ENCODE measurements around the gene RIPK1.
A peak's percentile ranks its signal among the peaks of the same experiment; 100 is the strongest.

Gene RIPK1

DNA sequence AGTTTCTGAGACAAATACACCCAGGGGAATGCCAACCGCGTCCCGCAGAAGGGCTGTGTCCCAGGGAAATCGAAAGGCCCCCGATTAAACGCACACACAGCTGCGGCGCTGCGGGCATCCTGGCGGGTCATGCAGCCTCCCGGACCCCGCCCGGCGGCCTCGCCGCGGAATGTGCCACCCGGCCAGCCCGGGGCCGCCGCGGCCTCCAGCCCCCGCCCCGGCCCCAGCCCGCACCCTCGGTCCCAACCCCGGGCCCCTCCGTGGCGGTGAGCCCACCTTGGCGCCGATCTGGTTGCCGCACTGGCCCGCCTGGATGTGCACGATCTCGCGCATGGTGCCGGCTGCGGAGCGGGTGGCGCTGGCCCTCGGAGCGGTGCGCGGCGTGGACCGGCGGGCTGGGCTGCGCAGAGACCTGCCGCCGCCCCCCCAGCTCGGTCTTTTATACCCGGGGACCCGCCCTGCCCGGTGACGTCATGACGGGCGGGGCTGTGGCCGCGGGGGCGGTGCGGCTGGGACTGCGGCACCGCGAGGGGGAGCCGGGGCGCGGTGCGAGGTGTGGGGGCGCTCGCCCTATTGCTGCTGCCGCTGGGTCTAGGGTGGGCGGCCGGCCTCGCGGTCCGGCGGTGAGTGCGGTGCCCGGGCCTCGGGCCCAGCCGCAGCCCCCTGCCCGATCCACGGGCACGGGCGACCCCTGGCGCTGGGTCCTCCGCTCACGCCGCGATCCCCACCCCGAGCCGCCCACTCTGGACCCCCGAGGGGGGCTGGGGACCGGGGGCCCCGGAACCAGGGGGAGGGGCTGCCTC, 89.0 kb downstream of the RIPK1 start, which contains the start of gene TUBB2A:
Gene TUBB2A, minus strand, starts transcription at position 414 of the 803 bp plus-strand sequence. Its CDS starts 81 bp downstream, at position 333.
- peaks cover 37% of the 10 kb centered on the region for H3F3A ChIP-seq (ENCODE audit: insufficient read depth)
- H3K4me2 ChIP-seq (ENCODE audit: low read depth, low read length, poor library complexity, severe bottlenecking) = peak within 1 kb of the TSS; percentile 88
- H3K36me3 ChIP-seq (ENCODE audit: low read length) = peaks cover 6% of the 10 kb centered on the region; the same call in 1 of the 2 replicates
- H3K27ac ChIP-seq (ENCODE audit: low read depth, low read length) = no peak within 1 kb of the TSS
- H3K9me3 ChIP-seq (ENCODE audit: insufficient read depth, low read length) = no peaks in the 10 kb centered on the region
- H4K20me1 ChIP-seq (ENCODE audit: low read depth, low read length) = no peaks in the 10 kb centered on the region
- H2AFZ ChIP-seq (ENCODE audit: low read depth, low read length, severe bottlenecking) = peak within 1 kb of the TSS; percentile 97
- no peak for TF ChIP-seq EZH2phosphoT487 (conservative IDR thresholded peaks at IDR 0.05; ENCODE audit: low read length)
- TF ChIP-seq, protein P1, sequence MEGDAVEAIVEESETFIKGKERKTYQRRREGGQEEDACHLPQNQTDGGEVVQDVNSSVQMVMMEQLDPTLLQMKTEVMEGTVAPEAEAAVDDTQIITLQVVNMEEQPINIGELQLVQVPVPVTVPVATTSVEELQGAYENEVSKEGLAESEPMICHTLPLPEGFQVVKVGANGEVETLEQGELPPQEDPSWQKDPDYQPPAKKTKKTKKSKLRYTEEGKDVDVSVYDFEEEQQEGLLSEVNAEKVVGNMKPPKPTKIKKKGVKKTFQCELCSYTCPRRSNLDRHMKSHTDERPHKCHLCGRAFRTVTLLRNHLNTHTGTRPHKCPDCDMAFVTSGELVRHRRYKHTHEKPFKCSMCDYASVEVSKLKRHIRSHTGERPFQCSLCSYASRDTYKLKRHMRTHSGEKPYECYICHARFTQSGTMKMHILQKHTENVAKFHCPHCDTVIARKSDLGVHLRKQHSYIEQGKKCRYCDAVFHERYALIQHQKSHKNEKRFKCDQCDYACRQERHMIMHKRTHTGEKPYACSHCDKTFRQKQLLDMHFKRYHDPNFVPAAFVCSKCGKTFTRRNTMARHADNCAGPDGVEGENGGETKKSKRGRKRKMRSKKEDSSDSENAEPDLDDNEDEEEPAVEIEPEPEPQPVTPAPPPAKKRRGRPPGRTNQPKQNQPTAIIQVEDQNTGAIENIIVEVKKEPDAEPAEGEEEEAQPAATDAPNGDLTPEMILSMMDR (IDR thresholded peaks at IDR 0.05; ENCODE audit: insufficient read depth, low read length, poor library complexity, severe bottlenecking) = peak; percentile 81
- no peaks in the 10 kb centered on the region for H3K27me3 ChIP-seq (ENCODE audit: low read length)
- no peaks in the 10 kb centered on the region for H3K9me2 ChIP-seq (replicated peaks; ENCODE audit: insufficient read depth, low read length)
- peak within 1 kb of the TSS; percentile 91 for H3K4me3 ChIP-seq (ENCODE audit: insufficient read depth, low read length, poor library complexity, severe bottlenecking)
- H3K9ac ChIP-seq (ENCODE audit: low read length) = peak within 1 kb of the TSS; percentile 75
- H3K79me2 ChIP-seq (ENCODE audit: insufficient read depth, low read length) = no peaks in the 10 kb centered on the region

DNA sequence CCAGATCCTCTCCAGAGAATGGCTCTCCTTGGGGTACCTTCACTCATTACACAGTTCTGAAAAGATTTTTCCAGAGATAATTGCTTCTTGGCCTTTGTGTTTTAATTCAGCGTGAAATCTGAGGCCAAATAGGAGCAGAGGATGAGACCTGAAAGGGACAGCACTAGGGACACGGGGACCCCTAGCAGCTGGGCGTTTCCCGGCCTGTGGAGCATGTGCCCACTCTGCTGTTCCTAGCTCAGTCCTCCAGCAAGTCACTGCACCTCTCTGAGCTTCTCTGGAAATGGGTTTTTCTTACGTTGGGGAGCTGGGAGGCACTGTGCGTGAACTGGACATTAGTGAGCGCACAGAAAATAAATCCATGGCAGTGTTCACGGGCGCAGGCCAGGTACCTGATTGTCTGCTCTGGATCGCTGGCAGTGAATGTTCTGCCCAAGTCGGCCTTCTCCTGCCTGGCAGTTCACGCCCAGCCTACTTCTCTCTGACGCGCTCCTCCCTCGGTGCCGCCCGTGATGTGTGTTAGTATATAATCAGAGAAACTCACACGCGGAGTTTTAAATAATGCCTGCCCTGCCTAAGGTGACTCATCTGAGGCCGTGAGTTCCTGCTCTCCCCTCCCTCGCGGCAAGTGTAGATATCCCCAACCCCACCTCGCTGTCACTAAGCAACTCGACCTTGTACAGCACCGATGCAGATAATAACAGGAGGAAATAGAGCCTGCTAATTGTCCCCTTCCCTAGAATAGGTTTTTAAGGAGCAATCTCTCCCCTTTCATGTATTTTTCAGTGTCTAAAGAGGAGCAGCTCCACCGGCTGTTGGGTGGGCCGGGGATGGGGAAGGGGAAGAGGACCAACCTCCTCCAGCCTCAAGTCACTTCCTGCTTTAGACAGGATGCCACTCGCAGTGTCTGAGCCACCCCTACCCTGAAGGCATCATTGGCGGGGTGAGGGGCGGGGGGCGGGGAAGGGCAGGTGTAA, 91.8 kb downstream of the RIPK1 start:
- no peak for TF ChIP-seq EZH2phosphoT487 (conservative IDR thresholded peaks at IDR 0.05; ENCODE audit: low read length)
- TF ChIP-seq, protein P1 (IDR thresholded peaks at IDR 0.05; ENCODE audit: insufficient read depth, low read length, poor library complexity, severe bottlenecking) = no peak
- H2AFZ ChIP-seq (ENCODE audit: low read depth, low read length, severe bottlenecking) = no peak overlapping the region
- H3K9me3 ChIP-seq (ENCODE audit: insufficient read depth, low read length) = no peaks in the 10 kb centered on the region
- no peak overlapping the region for H3K9ac ChIP-seq (ENCODE audit: low read length)
- peaks cover 38% of the 10 kb centered on the region for H3F3A ChIP-seq (ENCODE audit: insufficient read depth)
- H3K4me3 ChIP-seq (ENCODE audit: insufficient read depth, low read length, poor library complexity, severe bottlenecking) = no peak overlapping the region
- no peaks in the 10 kb centered on the region for H3K27me3 ChIP-seq (ENCODE audit: low read length)
- peak overlapping the region; percentile 29; the same call in 1 of the 2 replicates for H3K27ac ChIP-seq (ENCODE audit: low read depth, low read length)
- no peak overlapping the region for H3K4me2 ChIP-seq (ENCODE audit: low read depth, low read length, poor library complexity, severe bottlenecking)
- H3K36me3 ChIP-seq (ENCODE audit: low read length) = no peaks in the 10 kb centered on the region
- H4K20me1 ChIP-seq (ENCODE audit: low read depth, low read length) = no peaks in the 10 kb centered on the region
- H3K9me2 ChIP-seq (replicated peaks; ENCODE audit: insufficient read depth, low read length) = no peaks in the 10 kb centered on the region
- no peaks in the 10 kb centered on the region for H3K79me2 ChIP-seq (ENCODE audit: insufficient read depth, low read length)

DNA sequence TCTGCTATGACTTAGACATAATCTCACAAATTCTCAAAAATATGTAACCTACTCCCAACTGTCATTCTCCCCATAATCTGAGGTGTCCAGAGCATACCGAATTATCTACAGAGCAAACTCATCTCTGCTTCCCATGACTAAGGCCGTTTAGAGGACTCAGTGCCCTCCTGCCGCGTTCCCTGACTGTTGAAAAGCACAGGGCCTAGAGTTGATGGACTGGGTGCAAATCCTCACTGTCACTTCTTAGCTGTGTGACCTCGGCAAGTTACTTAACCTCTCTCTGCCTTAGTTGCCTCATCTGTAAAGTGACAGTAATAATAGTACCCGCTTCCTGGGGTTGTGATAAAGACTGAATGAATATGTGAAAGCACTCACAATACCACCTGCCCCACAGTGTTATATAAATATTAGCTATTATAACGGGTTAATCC, 93.8 kb downstream of the RIPK1 start:
- Histone ChIP-seq H3K9me2 (replicated peaks; ENCODE audit: insufficient read depth, low read length) (no peaks in the 10 kb centered on the region), H3K9me3 (ENCODE audit: insufficient read depth, low read length) (no peaks in the 10 kb centered on the region), H3K9ac (ENCODE audit: low read length) (peak overlapping the region; percentile 94), H3K4me2 (ENCODE audit: low read depth, low read length, poor library complexity, severe bottlenecking) (peak overlapping the region; percentile 92), H3K4me3 (ENCODE audit: insufficient read depth, low read length, poor library complexity, severe bottlenecking) (peak overlapping the region; percentile 98), H3K27ac (ENCODE audit: low read depth, low read length) (peak overlapping the region; percentile 68), H3K79me2 (ENCODE audit: insufficient read depth, low read length) (no peaks in the 10 kb centered on the region), H3F3A (ENCODE audit: insufficient read depth) (peaks cover 38% of the 10 kb centered on the region), H3K27me3 (ENCODE audit: low read length) (no peaks in the 10 kb centered on the region), H3K36me3 (ENCODE audit: low read length) (no peaks in the 10 kb centered on the region), H4K20me1 (ENCODE audit: low read depth, low read length) (no peaks in the 10 kb centered on the region), H2AFZ (ENCODE audit: low read depth, low read length, severe bottlenecking) (peak overlapping the region; percentile 99)
- TF ChIP-seq, protein P1 (IDR thresholded peaks at IDR 0.05; ENCODE audit: insufficient read depth, low read length, poor library complexity, severe bottlenecking) = no peak
- no peak for TF ChIP-seq EZH2phosphoT487 (conservative IDR thresholded peaks at IDR 0.05; ENCODE audit: low read length)

All from SU-DHL-6 (cell line).